HG02642 (cell line): ENCODE results near the gene SLC5A3.
A peak's percentile ranks its signal among the peaks of the same experiment; 100 is the strongest.

Experiments used
- ATAC-seq: cut with Tn5 transposase; IDR thresholded peaks from one replicate; pipeline ENCODE4 v1.9.1; 2021; ENCODE audit warnings: mild to moderate bottlenecking; ENCODE audit not compliant: unreplicated experiment, poor library complexity

Gene SLC5A3

DNA sequence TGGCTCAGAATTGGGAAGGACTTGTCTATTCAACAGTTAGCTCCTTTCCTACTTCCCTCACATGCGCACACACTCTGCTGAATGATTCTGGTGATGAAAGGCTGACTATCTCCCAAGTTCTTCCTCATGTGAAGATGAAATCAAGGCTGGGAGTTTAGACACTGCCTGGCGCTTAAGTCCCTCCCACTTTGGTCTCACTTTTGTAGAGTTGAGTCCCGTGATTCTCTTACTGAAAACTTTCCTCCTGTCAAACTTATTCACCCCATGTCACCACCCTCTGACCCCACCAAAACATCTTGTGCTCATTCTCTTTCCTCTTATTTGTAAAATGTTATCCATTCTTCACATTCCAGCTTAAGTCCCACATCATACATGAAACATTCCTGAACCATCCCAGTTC is 8.4 kb upstream of the SLC5A3 start:
- ATAC-seq = no peak

DNA sequence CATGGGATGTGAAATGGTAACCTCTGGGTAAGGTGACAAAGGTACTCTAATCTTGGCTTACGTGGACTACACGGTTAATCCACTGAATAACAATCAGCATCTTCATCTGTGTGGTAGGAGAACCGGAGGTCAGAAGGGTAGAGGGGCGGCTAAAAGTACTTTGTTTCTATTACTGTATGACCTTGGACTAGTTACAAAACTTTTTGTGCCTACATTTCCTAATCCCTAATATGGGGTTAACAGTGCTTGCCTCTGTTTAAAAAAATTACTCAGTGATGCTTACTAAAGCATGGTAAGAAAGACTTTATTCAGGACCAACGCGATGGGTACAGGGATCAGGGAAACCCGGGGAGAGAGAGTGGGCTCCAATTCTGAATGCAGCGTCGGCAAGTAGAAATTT is 1.7 kb upstream of the SLC5A3 start:
- no peak for ATAC-seq

DNA sequence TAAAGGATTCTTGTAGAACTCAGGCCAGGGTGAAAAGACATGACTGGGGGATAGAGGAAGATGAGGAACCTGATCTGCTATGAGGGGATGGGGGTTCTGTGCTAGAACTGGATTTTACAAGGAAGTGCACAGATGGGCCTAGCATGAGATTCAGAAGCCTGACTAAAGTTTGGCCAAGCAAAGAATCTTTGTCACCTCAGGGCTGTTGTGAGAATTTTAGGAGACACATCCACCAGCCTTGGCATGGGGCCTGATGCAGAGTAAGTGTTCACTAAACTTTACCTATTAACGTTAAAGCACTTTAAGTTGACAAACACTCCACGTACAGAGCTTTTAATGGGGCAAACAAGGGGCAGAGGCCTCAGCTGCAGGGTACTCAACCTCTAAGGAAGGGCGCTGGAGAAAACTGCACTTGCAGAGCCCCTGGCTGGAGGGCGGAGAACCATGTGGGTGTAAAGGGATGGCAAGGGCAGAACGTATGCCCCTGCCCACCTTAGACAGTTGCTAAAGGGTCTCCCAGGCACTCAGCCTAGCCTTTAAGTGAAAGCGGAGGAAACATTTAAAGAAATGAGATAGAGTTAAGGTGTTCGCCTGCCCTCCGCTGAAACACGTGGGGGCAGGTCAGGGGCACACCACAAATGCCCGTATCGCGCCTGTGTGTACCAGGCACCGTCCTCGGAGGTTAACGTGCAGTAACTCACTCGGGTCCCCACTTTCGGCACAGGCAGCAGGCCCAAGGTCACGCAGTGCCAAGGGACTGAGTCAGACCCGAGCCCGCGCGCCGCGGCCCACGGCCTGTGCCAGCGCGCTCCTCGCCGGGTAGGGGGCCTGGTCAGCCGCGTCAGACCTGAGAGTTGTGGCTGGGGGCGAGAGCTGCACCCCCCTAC is 990 bp upstream of the SLC5A3 start:
- ATAC-seq = no peak

DNA sequence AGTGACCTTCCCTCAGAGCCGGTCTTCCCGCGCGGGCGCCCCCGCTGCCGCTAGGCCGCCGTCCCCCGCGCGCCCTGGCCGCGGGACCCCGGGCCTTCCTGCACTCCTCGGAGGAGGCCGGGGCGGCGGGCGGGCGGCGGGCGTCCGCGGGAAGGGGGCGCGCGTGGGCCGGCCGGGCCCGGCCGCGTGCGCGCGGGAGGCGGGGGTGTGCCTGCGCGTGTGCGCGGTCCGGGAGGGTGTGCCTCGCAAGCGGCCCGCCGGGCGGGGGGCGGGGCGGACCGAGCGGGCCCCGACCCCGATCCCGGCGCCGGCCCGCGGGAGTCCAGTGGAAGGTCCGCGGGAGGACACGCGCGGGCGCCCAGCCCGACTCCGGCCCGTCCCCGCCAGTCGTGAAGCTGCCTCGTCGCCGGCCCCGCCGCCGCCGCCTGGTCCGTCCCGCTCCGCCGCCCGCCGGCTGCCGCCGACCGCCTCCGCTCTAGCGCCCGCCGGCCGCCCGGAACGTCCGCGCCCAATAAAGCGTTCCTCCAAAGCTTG is 438 bp downstream of the SLC5A3 start:
- ATAC-seq = peak; percentile 58

DNA sequence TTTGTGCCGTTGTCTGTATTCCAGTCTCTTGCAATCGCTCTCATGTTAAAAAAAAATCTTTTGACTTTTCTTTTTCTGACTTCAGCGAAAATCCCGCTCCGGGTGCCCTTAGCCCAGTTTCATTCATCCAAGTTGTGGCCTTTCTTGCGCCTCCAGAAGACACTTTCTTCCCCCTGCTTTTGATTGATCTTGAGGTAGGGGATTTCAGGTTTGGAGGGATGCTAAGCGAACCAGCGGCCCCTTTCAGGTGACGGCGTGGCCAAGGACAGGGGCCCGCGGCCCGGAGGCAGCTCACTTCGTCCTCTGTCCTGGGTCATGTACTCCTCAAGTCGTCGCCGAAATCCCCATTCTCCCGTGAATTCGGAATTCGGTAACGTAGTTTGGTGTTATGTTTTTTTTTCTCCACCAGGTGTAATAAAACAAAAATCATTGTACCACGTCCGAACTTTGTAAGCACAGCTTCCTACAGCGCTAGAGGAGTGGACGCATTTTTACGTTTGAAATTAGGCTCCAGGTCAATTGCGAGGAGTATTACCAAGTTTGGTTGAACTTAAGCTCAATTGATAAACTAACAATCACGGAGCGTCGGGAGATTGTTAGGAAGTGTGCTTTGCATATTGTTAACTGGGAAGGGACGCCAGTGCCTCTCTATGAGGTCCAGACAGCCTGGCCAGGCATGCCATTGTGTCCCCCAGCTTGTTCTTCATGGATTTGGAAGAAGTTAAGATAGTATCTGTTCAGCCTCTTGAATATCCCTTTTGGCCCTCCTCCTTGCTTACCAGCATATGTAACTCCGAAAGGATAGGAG is 1.1 kb downstream of the SLC5A3 start:
- ATAC-seq = no peak

DNA sequence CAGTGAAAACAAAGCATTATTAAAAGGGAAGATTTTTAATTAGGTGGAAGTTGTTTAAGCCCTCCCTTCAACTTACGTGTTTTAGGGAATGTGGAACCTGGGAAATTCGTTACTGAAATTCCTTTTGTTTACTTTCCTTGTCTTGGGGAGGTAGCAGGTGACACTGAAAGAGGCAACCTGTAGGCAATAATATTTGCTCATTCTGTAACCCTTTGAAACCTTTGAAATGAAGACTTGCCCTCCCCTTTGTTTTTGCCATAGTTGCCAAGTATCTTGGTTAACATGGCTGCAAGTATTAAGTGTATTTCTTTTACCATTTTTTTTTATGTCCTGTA is 1.7 kb downstream of the SLC5A3 start:
- ATAC-seq = no peak

DNA sequence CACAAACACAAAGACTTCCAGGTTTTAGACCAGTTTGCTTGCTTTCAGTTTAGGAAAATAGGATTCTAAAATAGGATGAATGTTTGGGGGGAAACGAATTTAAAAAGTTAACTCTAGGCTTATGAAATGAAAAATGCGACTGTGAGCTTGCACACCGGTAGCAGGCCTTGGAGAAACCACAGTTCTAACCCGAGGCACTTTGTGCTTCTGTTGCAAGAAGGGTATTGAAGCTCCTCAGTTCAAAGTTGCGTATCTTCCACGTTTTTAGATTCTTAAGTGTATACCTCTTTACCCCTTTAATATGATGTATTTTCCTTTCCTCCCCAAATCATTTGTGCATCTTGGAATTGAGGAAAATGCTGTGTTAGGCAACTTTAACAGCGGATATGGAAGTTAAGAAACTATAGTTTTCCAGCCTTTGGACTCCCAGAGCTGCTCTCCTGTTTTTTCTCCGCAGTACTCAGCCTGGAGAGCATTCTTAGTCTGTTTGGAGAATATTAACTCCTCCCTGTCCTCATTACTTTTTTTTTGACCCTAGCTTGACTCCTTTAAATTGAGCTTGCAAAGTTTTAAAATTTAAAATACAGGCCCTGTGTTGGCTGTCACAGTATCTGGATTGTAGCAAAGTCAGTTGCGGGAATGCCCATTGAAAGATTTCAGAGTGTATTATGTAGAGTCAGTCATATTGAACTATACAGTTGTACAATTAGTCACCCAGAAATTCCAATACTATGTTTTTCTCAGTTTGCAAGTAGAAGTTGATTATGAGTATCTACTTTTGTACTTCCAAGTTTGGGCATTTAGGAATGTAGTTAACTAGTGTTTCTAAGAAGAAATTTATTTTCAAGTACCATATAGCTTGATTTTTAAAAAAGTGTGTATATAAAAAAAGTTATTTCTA is 2.6 kb downstream of the SLC5A3 start:
- no peak for ATAC-seq

DNA sequence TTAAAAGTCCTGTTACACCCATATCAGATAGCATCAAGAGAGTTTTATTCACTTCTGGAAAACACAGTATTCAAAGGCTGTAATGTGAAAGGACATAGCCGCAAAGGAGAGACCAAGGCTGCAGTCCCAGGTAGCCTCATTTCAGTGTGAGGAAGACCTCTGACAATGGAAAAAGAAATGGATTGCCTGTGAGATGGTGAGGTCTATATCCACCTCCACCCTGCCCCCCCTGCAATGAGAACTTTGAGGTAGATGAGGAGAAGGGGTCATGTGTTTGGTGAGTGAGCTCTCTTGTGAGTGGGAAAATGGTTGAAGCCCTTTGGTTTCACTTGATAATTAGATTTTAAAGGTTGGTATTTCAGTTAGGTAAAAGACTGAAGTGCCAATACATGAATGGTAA is 3.5 kb downstream of the SLC5A3 start:
- no peak for ATAC-seq

DNA sequence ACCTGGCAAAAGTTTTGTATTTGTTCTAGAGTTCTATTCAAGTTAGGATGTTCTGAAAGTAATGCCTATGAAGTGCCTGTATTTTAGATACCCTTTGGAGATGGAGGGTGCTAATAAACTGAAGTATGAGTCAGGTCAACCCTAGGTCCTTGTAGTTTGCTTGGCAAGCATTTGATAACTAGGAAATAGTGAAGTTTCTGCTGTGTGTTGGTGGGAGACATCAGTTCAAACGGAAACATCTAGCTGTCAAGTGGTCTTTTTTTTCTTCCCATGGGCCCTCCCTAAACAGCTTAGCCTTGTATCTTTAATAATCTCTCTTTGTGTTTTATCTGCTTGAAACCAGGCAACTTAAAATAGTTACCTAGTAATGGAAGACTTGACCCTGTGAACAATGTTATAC is 4.5 kb downstream of the SLC5A3 start:
- no peak for ATAC-seq

DNA sequence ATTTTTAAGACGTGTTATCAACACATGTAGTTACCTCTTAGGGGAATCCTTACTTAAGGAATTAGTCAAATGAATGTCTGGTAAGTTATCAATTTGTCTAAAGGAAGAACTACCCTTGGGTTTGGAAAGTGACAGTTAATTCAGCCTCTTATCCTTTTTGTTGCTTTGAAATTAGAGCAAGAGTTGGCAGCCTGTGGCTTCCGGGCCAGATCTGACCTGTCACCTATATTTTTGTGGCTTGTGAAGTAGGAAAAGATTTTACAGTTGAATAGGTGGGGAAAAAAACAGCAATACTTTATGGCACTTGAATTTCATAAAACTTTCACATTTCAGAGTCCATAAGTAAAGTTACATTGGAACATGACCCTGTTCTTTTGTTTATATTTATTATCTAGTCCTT is 5.5 kb downstream of the SLC5A3 start:
- no peak for ATAC-seq

DNA sequence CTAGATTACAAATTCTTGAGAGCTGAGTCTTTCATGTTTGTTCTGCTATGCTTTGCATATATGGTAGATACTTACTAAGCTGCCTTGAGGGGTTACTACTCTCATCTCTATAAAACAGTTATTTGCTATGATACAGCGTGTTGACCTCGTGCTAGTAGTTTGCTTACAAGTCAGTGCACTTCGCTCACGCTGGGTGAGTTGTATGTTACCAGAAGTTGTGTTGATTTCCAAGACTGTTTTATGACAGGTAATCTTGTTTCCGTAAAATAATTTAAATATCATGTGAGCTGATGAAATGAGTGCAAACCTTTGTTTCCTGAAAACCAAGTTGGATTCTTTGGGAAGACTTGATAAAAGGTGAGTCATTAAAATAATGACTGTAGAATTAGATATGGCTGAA is 7.3 kb downstream of the SLC5A3 start:
- no peak for ATAC-seq

DNA sequence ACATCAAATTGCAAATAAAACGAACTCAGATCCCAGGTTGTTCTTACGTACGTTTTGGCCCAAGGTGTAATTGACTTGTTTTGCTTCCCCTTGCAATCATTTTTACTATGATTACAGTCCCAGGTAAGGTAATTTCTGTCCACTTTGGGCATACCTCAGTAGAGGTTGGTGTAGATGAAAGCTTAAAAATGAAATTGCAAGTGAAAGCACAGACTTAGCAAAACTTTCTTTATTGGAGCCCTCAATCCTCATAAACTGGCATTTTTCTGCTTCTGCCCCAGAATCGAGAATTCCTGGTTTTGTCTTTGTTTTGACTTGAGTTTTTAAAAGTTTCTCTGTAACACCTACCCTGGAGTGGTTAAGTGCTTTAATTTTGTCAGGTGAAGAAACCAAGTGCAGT is 9.4 kb downstream of the SLC5A3 start:
- no peak for ATAC-seq

DNA sequence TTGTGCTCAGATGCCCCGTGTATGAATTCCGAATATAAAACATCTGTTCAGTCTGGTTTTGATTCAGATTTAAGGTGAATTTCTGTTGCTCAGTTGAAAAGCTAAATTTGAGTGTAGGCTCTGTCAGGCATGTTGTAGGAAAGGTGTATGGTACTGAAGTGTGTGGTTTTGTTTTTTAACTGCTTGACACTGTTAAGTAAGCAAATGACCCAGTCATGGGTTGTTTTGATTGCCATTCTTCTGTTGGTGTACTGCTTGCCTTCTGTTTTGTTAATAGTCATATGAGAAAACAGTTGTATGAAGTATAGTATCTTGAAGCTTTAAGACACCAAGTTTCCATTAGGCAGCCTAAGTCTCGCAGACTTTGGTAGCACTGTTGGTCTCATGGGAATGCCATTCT is 10.0 kb downstream of the SLC5A3 start:
- no peak for ATAC-seq

DNA sequence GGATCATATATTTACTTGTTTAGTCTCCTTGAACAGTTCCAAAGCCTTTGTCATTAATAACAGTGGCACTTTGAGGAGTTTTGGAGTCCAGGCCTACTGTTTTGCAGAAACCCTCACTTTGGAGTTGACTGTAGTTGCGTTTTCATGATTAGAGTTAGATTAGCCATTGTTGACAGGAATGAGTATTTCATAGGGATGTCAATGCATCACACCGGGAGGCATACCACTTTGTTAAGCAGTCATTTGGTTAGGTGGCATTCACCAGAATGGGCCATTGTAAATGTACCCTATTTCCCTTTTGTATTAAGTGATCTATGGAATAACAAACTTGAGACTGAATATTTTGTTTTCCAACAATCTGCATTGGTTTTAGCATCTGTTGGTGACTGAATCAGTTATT is 11.8 kb downstream of the SLC5A3 start:
- ATAC-seq = no peak

DNA sequence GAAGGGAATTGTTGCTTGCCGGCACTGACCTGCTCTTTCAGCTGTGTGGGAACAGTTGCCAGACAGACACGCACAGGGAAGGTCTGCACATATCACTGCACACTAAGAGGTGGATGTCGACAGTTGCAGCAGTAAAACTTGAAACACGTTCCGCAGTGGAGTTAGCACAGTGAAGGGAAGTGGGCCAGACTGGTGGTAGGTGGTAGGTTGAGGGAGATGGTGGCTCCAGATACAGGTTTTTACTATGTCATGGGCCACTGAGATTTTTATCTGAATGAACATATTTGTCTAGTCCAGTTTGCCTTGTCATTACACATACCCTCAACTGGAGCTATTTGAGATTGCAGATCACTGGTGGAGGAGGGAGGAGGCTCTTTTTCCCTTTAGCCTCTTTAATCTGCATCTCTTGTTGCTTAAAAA is 13.5 kb downstream of the SLC5A3 start:
- no peak for ATAC-seq

DNA sequence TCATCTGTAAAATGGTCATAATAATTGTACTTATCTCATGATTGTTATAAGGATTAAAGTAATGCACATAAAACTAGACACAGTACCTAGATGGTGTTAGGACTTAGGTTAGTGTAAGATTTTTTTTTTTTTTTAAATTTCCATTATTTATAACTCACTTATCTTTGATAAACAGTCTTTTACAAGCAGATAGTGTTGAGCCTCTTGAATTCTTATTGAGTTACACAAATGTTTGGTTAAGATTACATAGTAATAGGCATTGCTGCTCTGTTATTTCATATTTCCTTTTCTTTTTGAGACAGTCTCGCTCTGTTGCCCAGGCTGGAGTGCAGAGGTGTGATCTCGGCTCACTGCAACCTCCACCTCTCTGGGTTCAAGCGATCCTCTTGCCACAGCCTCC is 15.4 kb downstream of the SLC5A3 start:
- ATAC-seq = no peak

DNA sequence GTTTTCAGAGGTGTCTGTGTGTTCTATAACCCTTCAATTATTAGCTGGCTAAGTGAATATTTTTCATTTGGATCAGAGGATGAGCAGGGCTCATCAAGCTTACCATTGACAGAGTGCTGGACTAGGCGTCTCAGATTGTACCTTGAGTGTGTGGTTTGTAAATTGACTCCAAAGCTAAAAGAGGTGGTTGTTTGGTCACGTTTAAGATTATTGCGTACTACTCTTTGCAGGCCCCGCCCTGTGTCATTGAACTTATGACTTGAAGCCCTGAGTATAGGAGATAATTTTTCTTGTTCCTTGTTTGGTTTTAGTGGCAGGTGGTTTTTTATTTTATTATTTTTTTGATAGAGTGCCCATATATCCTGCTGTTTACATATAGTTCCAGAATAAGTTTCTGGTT is 17.7 kb downstream of the SLC5A3 start:
- no peak for ATAC-seq

DNA sequence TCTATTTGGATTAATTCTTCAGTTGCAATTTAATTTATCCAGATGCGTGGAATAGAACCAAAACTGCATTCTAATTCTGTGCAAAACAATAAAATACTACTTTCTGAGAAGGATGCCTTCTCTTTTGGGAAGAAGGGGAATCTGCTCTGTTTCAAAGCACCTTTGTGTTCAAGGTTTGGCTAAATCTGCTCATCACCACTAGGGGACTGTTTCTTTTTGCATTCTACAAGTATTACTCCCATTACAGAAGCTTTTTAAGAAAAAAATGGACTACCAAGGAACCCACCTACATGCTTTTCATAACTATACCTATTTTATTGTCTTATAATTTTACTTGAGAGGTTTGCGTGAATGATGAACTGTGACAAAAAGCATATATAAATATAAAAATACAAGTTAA is 18.2 kb downstream of the SLC5A3 start:
- no peak for ATAC-seq

DNA sequence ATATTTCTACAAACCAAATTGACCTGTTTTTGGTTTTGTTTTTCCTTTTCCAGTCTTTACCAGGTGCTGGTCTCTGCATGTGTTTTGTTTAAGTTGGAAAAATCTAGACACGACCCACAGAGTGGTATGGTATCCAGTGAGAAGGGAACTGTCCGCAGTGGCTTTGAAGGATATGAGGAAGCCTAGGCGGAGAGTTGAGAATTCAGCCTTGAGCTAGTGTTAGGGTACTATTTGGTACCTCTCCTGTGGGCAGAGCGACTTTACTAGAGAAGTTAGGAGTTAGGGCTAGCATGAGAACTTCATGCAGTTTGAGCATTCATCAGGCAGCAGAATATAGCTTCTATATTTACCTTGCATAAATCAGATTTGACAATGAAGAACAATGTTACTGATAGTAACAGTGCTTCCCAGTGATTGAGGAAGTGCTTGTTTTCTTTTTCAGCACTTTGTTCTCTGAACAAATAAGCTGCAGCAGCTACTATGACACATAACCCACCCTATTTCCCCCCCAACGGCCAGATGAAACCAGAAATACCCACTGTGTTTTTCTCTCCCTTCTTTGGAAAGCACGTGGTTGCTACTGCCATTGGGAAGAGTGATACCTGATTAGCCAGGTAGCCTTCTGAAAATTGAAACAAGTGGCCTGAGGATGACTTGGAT is 19.0 kb downstream of the SLC5A3 start:
- no peak for ATAC-seq

DNA sequence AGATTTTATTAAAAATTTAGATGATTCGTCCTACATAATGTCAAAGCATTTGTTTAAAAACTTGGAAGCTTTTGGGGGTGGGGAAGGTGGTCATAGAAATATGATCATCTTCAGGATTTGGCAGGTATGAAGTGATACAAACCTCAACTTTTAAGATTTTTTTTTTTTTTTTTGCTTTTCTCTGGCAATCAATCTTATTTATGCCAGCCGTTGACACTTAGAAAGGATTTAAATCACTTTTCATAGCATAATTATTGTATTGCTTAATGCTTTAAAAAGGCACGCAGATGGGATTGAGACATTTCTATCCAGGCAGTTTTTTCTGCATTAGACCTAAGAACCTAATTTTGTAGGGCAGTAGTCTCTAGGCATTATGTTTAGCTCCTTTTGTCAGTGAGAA is 19.7 kb downstream of the SLC5A3 start:
- ATAC-seq = no peak
